PC-9 (cell line): ENCODE results near the gene ZNF497. TPM values are rescaled to one million over a fixed set of nuclear protein-coding genes. Genes with fewer than 3 reads are reported as not detected.
A peak's percentile ranks its signal among the peaks of the same experiment; 100 is the strongest.

Source experiments
- BruUV-seq: library from RNA; stranded (reverse); fragments of 400-500 nt; replicated peaks from 2 replicates; lab custom pipeline; 2021; lab: Mats Ljungman, UMichigan
- CTCF ChIA-PET: fragments of 300-600 bp; sonication (Branson Sonifier 250); formaldehyde crosslinking; loops from one replicate; lab custom pipeline; 2022; ENCODE audit warnings: antibody characterized with exemption; lab: Charles Lee
- POLR2A ChIA-PET: fragments of 300-600 bp; sonication (Branson Sonifier 250); formaldehyde crosslinking; loops from one replicate; lab custom pipeline; 2022; ENCODE audit warnings: antibody characterized with exemption; ENCODE audit not compliant: unreplicated experiment; lab: Charles Lee
- DNase-seq, 2 experiments: peaks; one replicate each; pipeline versions ENCODE4 v3.0.0 to v3.0.0-alpha.2; 2015 to 2022; ENCODE audit warnings: mixed read lengths in 1 of 2
- H2AFZ ChIP-seq: fragments of 200-600 bp; sonication (generic); 2 replicates; pipeline ENCODE4 v1.8.1; 2017; ENCODE audit warnings: antibody characterized with exemption
- H3F3A ChIP-seq: fragments of 200-600 bp; sonication (generic); 2 replicates; pipeline ENCODE4 v1.8.1; 2017; ENCODE audit warnings: antibody characterized with exemption, mild to moderate bottlenecking, low read depth; ENCODE audit not compliant: insufficient read depth
- H3K27ac ChIP-seq: fragments of 200-600 bp; sonication (generic); 2 replicates; pipeline ENCODE4 v1.6.1; 2016; ENCODE audit warnings: mixed run types
- H3K27me3 ChIP-seq: fragments of 200-600 bp; sonication (generic); 2 replicates; pipeline ENCODE4 v1.6.1; 2016; ENCODE audit warnings: low read depth, mixed run types; ENCODE audit not compliant: insufficient read depth
- H3K36me3 ChIP-seq: fragments of 200-600 bp; sonication (generic); 2 replicates; pipeline ENCODE4 v1.6.1; 2016; ENCODE audit warnings: low read depth, mixed run types
- H3K4me1 ChIP-seq: fragments of 200-600 bp; sonication (generic); replicated peaks from 2 replicates; pipeline ENCODE4 v1.6.1; 2016; ENCODE audit warnings: mixed run types; ENCODE audit not compliant: insufficient read depth
- H3K4me2 ChIP-seq: fragments of 200-600 bp; sonication (generic); 2 replicates; pipeline ENCODE4 v1.6.1; 2017; ENCODE audit warnings: mixed run types
- H3K4me3 ChIP-seq: fragments of 200-600 bp; sonication (generic); 2 replicates; pipeline ENCODE4 v1.6.1; 2016; ENCODE audit warnings: mixed run types
- H3K79me2 ChIP-seq: fragments of 200-600 bp; sonication (generic); 2 replicates; pipeline ENCODE4 v1.6.1; 2017; ENCODE audit warnings: low read depth, mixed run types
- H3K9me2 ChIP-seq: fragments of 200-600 bp; sonication (generic); 2 replicates; pipeline ENCODE4 v1.8.1; 2017; ENCODE audit warnings: mild to moderate bottlenecking; ENCODE audit not compliant: insufficient read depth
- H3K9me3 ChIP-seq: fragments of 200-600 bp; sonication (generic); 2 replicates; pipeline ENCODE4 v1.8.1; 2016; ENCODE audit warnings: low read depth; ENCODE audit not compliant: insufficient read depth
- H4K20me1 ChIP-seq: fragments of 200-600 bp; sonication (generic); 2 replicates; pipeline ENCODE4 v1.8.1; 2017; ENCODE audit not compliant: insufficient read depth
- CTCF ChIP-seq: fragments of 200-600 bp; sonication (generic); conservative IDR thresholded peaks from 2 replicates; pipeline ENCODE4 v1.6.1; 2017; ENCODE audit warnings: mixed run types, antibody characterized with exemption, mild to moderate bottlenecking, moderate library complexity
- EZH2 ChIP-seq: fragments of 200-600 bp; sonication (generic); IDR thresholded peaks from 2 replicates; pipeline ENCODE4 v1.8.0; 2017; ENCODE audit warnings: antibody characterized with exemption, low read depth
- intact Hi-C: fragments of 100-400 bp; cut with micrococcal nuclease; formaldehyde crosslinking; loops from one replicate; pipeline ENCODE4 v1.10.0; 2022; ENCODE audit not compliant: unreplicated experiment
- total RNA-seq: library from RNA; stranded (reverse); gene quantifications from 2 replicates; pipeline ENCODE4 v1.2.3, GENCODE V29; 2021

ZNF497 gene
- total RNA-seq, 1 experiment from 2014 or later, result 7.2 TPM

DNA sequence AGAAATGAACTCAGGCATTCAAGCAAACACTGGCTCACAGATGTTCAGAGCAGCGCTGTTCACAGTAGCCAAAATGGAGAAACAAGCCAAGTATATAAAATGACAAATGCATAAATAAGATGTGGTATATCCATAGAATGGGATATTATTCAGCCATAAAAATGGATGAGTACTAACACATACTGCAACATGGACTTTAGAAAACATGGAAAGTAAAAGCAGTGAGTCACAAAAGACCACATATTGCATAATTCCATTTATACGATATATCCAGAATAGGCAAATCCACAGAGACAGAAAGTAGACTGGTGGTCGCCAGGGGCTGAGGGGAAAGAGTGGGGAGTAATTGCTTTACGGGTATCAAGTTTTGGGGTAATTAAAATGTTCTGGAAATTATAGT lies 11.6 kb upstream of the ZNF497 start:
- no peak for DNase-seq
- BruUV-seq, result no TSS peak
- POLR2A ChIA-PET, result no interaction called here
- no peaks in the 10 kb centered on the region for H3K36me3 ChIP-seq
- H3K4me1 ChIP-seq, result no peaks in the 10 kb centered on the region
- CTCF ChIA-PET, result no interaction called here
- no peaks in the 10 kb centered on the region for H4K20me1 ChIP-seq
- H3K79me2 ChIP-seq, result no peaks in the 10 kb centered on the region
- TF ChIP-seq EZH2 (no peak), CTCF (no peak)
- no peaks in the 10 kb centered on the region for H3F3A ChIP-seq
- no peak overlapping the region for H3K27ac ChIP-seq
- H3K27me3 ChIP-seq, result no peaks in the 10 kb centered on the region
- no peak overlapping the region for H3K4me3 ChIP-seq
- intact Hi-C loops, result no loop called here
- H3K9me3 ChIP-seq, result no peaks in the 10 kb centered on the region
- H3K4me2 ChIP-seq, result no peak overlapping the region
- no peaks in the 10 kb centered on the region for H3K9me2 ChIP-seq
- H2AFZ ChIP-seq, result no peak overlapping the region

DNA sequence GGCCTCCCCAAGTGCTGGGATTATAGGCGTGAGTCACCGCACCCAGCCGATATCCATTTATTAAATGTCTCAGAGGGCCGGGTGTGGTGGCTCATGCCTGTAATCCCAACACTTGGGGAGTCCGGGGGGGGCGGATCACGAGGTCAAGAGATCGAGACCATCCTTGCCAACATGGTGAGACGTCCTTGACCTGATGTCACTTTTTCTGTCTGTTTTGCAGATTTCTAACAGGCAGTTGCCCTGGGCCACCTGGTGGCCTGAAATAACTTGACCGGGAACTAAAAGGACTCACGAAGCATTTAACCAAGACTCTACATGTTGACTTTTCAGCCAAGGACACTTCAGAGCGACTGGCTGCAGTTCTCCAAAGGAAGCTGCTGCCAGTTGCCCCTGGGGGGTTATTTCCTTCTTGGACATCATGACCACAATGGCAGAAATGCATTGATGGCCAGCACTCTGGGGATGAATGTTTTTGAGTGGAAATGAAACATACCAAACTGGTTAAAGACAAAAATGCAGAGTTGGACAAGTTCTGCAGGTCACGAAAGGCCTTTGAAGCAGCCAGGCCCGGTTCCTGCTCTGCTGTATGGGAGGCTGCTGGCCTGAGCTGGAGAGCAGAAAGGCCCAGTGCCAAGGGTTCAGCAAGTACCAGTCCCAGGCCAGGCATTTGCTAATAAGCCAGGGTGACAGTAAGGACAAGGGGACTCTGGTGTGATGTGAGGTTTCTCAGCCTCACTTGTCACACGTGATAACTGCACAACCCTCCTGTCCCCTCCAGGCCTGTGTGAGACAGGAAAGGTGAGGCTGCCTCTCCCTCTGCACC lies 10.0 kb upstream of the ZNF497 start:
- Histone ChIP-seq H3K4me3 (no peak overlapping the region), H3K9me2 (no peaks in the 10 kb centered on the region), H3K4me1 (no peaks in the 10 kb centered on the region), H3K27ac (no peak overlapping the region), H3K79me2 (no peaks in the 10 kb centered on the region), H3K27me3 (no peaks in the 10 kb centered on the region), H3K4me2 (no peak overlapping the region), H4K20me1 (no peaks in the 10 kb centered on the region), H3F3A (no peaks in the 10 kb centered on the region), H3K9me3 (no peaks in the 10 kb centered on the region), H2AFZ (no peak overlapping the region), H3K36me3 (no peaks in the 10 kb centered on the region)
- intact Hi-C loops, result no loop called here
- no TSS peak for BruUV-seq
- TF ChIP-seq EZH2, result no peak
- peak; percentile 37; the same call in 1 of the 2 replicates for TF ChIP-seq CTCF
- DNase-seq, result no peak
- ChIA-PET CTCF (no interaction called here), POLR2A (interaction anchor here (0.5 kb wide), 1 partner anchor 146 kb away, joined by 3 read pairs; no protein-coding TSS in a partner anchor)

DNA sequence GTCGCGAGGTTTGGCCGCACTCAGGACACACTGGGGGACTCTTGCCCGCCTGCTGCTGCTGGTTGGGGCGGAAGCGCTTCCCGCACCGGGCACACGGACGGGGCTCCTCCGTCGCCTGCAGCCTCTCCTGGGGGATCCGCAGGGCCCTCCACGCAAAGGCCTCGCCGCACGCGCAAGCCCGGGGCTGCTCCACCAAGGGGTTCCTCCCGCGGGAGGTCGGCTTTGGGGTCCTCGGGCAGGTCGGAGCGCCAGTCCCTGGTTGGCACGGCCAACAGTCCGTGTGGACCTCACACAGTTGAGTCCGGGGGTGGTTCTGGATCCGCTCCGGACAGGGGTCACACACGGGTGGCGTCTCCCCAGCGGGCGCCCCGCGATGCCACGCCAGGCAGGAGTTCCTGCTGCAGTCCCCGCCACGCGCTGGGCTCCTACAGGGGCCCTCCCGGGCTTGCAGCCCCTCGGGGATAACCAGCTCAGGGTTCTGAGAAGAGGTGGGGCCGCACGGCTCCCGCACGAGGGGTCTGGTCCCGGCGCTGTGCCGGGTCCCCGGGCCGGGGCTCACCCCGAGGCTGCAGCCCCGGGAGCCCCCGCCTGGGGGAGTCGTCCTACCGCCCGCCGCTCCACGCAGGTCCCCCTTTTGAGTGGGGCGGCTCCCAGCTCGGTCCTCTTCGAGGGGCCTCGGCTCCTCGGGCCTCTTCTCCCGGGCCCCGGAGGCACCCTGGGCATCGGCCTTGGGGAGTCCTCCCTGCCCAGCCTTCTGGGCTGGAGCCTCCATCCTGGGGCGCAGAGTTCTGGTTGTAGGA lies 6.2 kb upstream of the ZNF497 start:
- no peak for DNase-seq
- ChIA-PET CTCF (no interaction called here), POLR2A (no interaction called here)
- Histone ChIP-seq H3K4me3 (no peak overlapping the region), H2AFZ (no peak overlapping the region), H3K79me2 (no peaks in the 10 kb centered on the region), H3K4me2 (no peak overlapping the region), H3F3A (no peaks in the 10 kb centered on the region), H3K9me2 (no peaks in the 10 kb centered on the region), H3K27ac (no peak overlapping the region), H3K4me1 (no peaks in the 10 kb centered on the region), H4K20me1 (no peaks in the 10 kb centered on the region), H3K9me3 (no peaks in the 10 kb centered on the region), H3K36me3 (no peaks in the 10 kb centered on the region), H3K27me3 (no peaks in the 10 kb centered on the region)
- TF ChIP-seq EZH2, result no peak
- no peak for TF ChIP-seq CTCF
- no TSS peak for BruUV-seq
- intact Hi-C loops, result no loop called here
